ENCODE data around the gene DUSP6.

DUSP6 gene

GRCh38 chr12:89373763-89374572, 21.7 kb upstream of the DUSP6 start:
- DNase-seq (ENCODE audit: low spot score): no peak

- no peak for DNase-seq (ENCODE audit: low spot score)
Observed at GRCh38 chr12:89372584-89373370, 20.5 kb upstream of the DUSP6 start.

- DNase-seq (ENCODE audit: low spot score): no peak
Observed at GRCh38 chr12:89370850-89371249, 18.5 kb upstream of the DUSP6 start.

GRCh38 chr12:89370421-89370831, 18.1 kb upstream of the DUSP6 start:
- no peak for DNase-seq (ENCODE audit: low spot score)

GRCh38 chr12:89369166-89369565, 16.9 kb upstream of the DUSP6 start:
- DNase-seq (ENCODE audit: low spot score): no peak

GRCh38 chr12:89368391-89368790, 16.1 kb upstream of the DUSP6 start:
- no peak for DNase-seq (ENCODE audit: low spot score)

- no peak for DNase-seq (ENCODE audit: low spot score)
Observed at GRCh38 chr12:89366676-89367364, 14.5 kb upstream of the DUSP6 start.

- DNase-seq (ENCODE audit: low spot score): no peak
Observed at GRCh38 chr12:89364631-89365030, 12.3 kb upstream of the DUSP6 start.

- no peak for DNase-seq (ENCODE audit: low spot score)
Observed at GRCh38 chr12:89364058-89364457, 11.8 kb upstream of the DUSP6 start.

GRCh38 chr12:89363582-89363981, 11.3 kb upstream of the DUSP6 start:
- DNase-seq (ENCODE audit: low spot score): no peak

- DNase-seq (ENCODE audit: low spot score): no peak
Observed at GRCh38 chr12:89363084-89363483, 10.8 kb upstream of the DUSP6 start.

GRCh38 chr12:89359615-89360014, 7.3 kb upstream of the DUSP6 start:
- no peak for DNase-seq (ENCODE audit: low spot score)

GRCh38 chr12:89358805-89359204, 6.5 kb upstream of the DUSP6 start:
- DNase-seq (ENCODE audit: low spot score): no peak

- no peak for DNase-seq (ENCODE audit: low spot score)
Observed at GRCh38 chr12:89357297-89357730, 5.0 kb upstream of the DUSP6 start.

- DNase-seq (ENCODE audit: low spot score): no peak
Observed at GRCh38 chr12:89356069-89356665, 3.9 kb upstream of the DUSP6 start.

- DNase-seq (ENCODE audit: low spot score): no peak
Observed at GRCh38 chr12:89355243-89356068, 3.2 kb upstream of the DUSP6 start.

- DNase-seq (ENCODE audit: low spot score): no peak
Observed at GRCh38 chr12:89354612-89355067, 2.3 kb upstream of the DUSP6 start.

- DNase-seq (ENCODE audit: low spot score): peak; percentile 37
Observed at GRCh38 chr12:89353823-89354611, 1.7 kb upstream of the DUSP6 start.

GRCh38 chr12:89353188-89353822, 1.0 kb upstream of the DUSP6 start:
- DNase-seq (ENCODE audit: low spot score): peak; percentile 9

GRCh38 chr12:89352242-89352491, 134 bp downstream of the DUSP6 start:
- DNase-seq (ENCODE audit: low spot score): no peak
